ENCODE results near the gene TSC22D1. TPM values are rescaled to one million over a fixed set of nuclear protein-coding genes. Genes with fewer than 3 reads are reported as not detected.
"Not testable (repeated sequence)": the region's sequence is repeated elsewhere in the genome, so short reads cannot be mapped to it uniquely, and the experiment has no call there.

TSC22D1 gene
- total RNA-seq, 4 donors from 2014 or later: 119 to 325 (median 193) TPM

GRCh38 chr13:44523146-44524015 is 52.7 kb downstream of the TSC22D1 start:
- H3K27me3 ChIP-seq: no peaks in the 10 kb centered on the region
- no peaks in the 10 kb centered on the region for H3K36me3 ChIP-seq
- H3K27ac ChIP-seq: peak overlapping the region; percentile 65 to 73 (median 68)
- ATAC-seq: peak; percentile 62 to 70
- no peak for DNase-seq
- no peak for TF ChIP-seq POLR2A (IDR thresholded peaks at IDR 0.05)
- TF ChIP-seq CTCF (IDR thresholded peaks at IDR 0.05 in 4 of 5, conservative IDR thresholded peaks at IDR 0.05 in 1 of 5): no peak
- peaks cover 71 to 73% of the 10 kb centered on the region in 2 donors for H3K4me1 ChIP-seq
- in situ Hi-C loops (cut with MboI; ENCODE audit: low sequenced_read_pairs in 4 of 4) (no loop called here), intact Hi-C loops (cut with DNase I; ENCODE audit: low total_unique reads) (no loop called here)
- H3K4me3 ChIP-seq: peak overlapping the region in 1 of 4 donors; percentile 1
- no peaks in the 10 kb centered on the region for H3K9me3 ChIP-seq

DNA sequence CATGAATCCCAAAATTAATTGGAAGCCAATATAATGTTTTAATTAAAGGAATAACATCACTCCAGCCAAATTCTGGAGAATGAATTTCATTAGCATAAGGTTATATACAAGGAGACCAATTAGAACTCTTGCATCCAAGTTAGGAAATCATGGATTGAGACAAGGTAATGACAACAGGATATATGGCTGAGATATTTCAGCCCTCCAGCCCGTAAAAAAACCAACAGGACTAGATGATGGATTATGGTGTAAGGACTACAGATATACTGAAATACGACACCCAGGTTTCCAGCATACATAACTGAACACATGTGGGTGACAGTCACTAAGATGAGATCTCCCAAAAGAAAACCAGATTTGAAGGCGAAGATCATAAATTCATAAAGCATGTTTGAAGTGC is 56.5 kb downstream of the TSC22D1 start:
- no peak for ATAC-seq
- in situ Hi-C loops (cut with MboI; ENCODE audit: low sequenced_read_pairs in 4 of 4): no loop called here

DNA sequence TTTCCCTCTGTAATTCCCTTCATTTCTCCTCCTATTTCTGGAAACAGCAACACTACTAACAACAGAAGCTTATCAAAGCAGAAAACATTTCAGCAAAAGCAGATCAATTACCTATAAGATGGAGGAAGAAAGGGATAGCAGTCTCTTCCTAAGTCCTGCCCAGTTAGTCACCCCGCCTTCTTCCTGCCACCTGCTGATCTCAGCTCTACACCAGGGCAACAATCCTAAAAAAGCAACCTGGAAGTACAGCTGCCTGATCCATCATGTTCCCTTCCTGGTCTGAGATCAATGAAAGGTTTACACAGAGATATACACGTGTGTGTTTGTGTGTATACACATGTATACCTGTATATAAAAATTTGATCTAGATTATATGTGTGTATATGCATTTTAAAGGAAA is 59.4 kb downstream of the TSC22D1 start:
- intact Hi-C loops (cut with DNase I; ENCODE audit: low total_unique reads) (no loop called here), in situ Hi-C loops (cut with MboI; ENCODE audit: low sequenced_read_pairs in 4 of 4) (no loop called here)
- Histone ChIP-seq H3K4me3 (no peak overlapping the region), H3K27ac (peak overlapping the region in 1 of 4 donors; percentile 39), H3K27me3 (no peaks in the 10 kb centered on the region), H3K9me3 (no peaks in the 10 kb centered on the region), H3K4me1 (peaks cover 41 to 47% of the 10 kb centered on the region in 2 donors), H3K36me3 (no peaks in the 10 kb centered on the region)
- ATAC-seq (peak; percentile 51 to 52), DNase-seq (no peak)
- TF ChIP-seq POLR2A (IDR thresholded peaks at IDR 0.05) (no peak), CTCF (IDR thresholded peaks at IDR 0.05 in 4 of 5, conservative IDR thresholded peaks at IDR 0.05 in 1 of 5) (no peak)

More for the DNA sequence above, 56.5 kb downstream of the TSC22D1 start:
- DNase-seq: no peak
- peaks cover 67 to 73% of the 10 kb centered on the region in 2 donors for H3K4me1 ChIP-seq
- no peaks in the 10 kb centered on the region for H3K27me3 ChIP-seq
- no peaks in the 10 kb centered on the region for H3K9me3 ChIP-seq
- TF ChIP-seq POLR2A (IDR thresholded peaks at IDR 0.05) (no peak), CTCF (IDR thresholded peaks at IDR 0.05 in 4 of 5, conservative IDR thresholded peaks at IDR 0.05 in 1 of 5) (no peak)
- H3K27ac ChIP-seq: no peak overlapping the region
- no peaks in the 10 kb centered on the region for H3K36me3 ChIP-seq
- H3K4me3 ChIP-seq: no peak overlapping the region
- intact Hi-C loops (cut with DNase I; ENCODE audit: low total_unique reads): no loop called here

- TF ChIP-seq CTCF (IDR thresholded peaks at IDR 0.05 in 4 of 5, conservative IDR thresholded peaks at IDR 0.05 in 1 of 5): no peak
- TF ChIP-seq POLR2A (IDR thresholded peaks at IDR 0.05): no peak
- H3K36me3 ChIP-seq: no peaks in the 10 kb centered on the region
- H3K4me1 ChIP-seq: peaks cover 19 to 27% of the 10 kb centered on the region in 2 donors
- intact Hi-C loops (cut with DNase I; ENCODE audit: low total_unique reads): no loop called here
- H3K4me3 ChIP-seq: no peak overlapping the region
- H3K9me3 ChIP-seq: no peaks in the 10 kb centered on the region
- H3K27me3 ChIP-seq: no peaks in the 10 kb centered on the region
- in situ Hi-C loops (cut with MboI; ENCODE audit: low sequenced_read_pairs in 4 of 4): no loop called here
- ATAC-seq (no peak), DNase-seq (no peak)
- H3K27ac ChIP-seq: no peak overlapping the region
These were observed 61.9 kb downstream of the TSC22D1 start for GRCh38 chr13:44514278-44514677.

GRCh38 chr13:44509853-44510252 is 66.3 kb downstream of the TSC22D1 start:
- in situ Hi-C loops (cut with MboI; ENCODE audit: low sequenced_read_pairs in 4 of 4); H3K36me3 ChIP-seq; intact Hi-C loops (cut with DNase I; ENCODE audit: low total_unique reads); DNase-seq; H3K4me3 ChIP-seq; ATAC-seq; H3K4me1 ChIP-seq; H3K27me3 ChIP-seq; H3K27ac ChIP-seq; H3K9me3 ChIP-seq: not testable (repeated sequence)

Data from gastrocnemius medialis (tissue), 4 donors.